Mesothelial cell of epicardium (in vitro differentiated cells): ENCODE results near the gene TSPAN4. TPM values are rescaled to one million over a fixed set of nuclear protein-coding genes. Genes with fewer than 3 reads are reported as not detected.

Source experiments
- DNase-seq, 2 experiments: peaks; one replicate each; pipeline ENCODE4 v3.0.0; 2021; ENCODE audit warnings: low spot score in 2 of 2; ENCODE audit not compliant: unreplicated experiment in 2 of 2
- H3K27ac Mint-ChIP-seq: 2 replicates; pipeline ENCODE4 v1.8.0; 2021; ENCODE audit warnings: mixed read lengths
- H3K27me3 Mint-ChIP-seq: 2 replicates; pipeline ENCODE4 v1.8.0; 2021; ENCODE audit warnings: low read depth, mixed read lengths
- H3K36me3 Mint-ChIP-seq: 2 replicates; pipeline ENCODE4 v1.8.0; 2021; ENCODE audit warnings: mixed read lengths
- H3K4me1 Mint-ChIP-seq: 2 replicates; pipeline ENCODE4 v1.8.0; 2021; ENCODE audit warnings: mixed read lengths
- H3K4me3 Mint-ChIP-seq: 2 replicates; pipeline ENCODE4 v1.8.0; 2021; ENCODE audit warnings: mild to moderate bottlenecking, moderate library complexity, mixed read lengths
- H3K9me3 Mint-ChIP-seq: 2 replicates; pipeline ENCODE4 v1.8.0; 2021; ENCODE audit warnings: mixed read lengths
- CTCF ChIP-seq: fragments of 200-600 bp; sonication (generic); IDR thresholded peaks from one replicate; pipeline ENCODE4 v1.5.0; 2021; ENCODE audit warnings: antibody characterized with exemption; ENCODE audit not compliant: unreplicated experiment
- total RNA-seq: library from RNA; stranded (reverse); gene quantifications from 3 replicates; pipeline ENCODE4 v1.2.1, GENCODE V29; 2021

TSPAN4 gene
- total RNA-seq, 1 donor from 2014 or later = 94.1 TPM

- H3K27me3 Mint-ChIP-seq = no peaks in the 10 kb centered on the region
- no peak for DNase-seq
- H3K36me3 Mint-ChIP-seq = peaks cover 10% of the 10 kb centered on the region
- no peak for TF ChIP-seq CTCF
- H3K9me3 Mint-ChIP-seq = no peaks in the 10 kb centered on the region
- H3K4me1 Mint-ChIP-seq = no peaks in the 10 kb centered on the region
- no peak overlapping the region for H3K4me3 Mint-ChIP-seq
- H3K27ac Mint-ChIP-seq = no peak overlapping the region
Measured at GRCh38 chr11:869399-870126, 26.9 kb downstream of the TSPAN4 start.

- Mint-ChIP-seq H3K4me1 (no peaks in the 10 kb centered on the region), H3K36me3 (peaks cover 11% of the 10 kb centered on the region), H3K27me3 (no peaks in the 10 kb centered on the region), H3K9me3 (no peaks in the 10 kb centered on the region), H3K27ac (no peak overlapping the region), H3K4me3 (no peak overlapping the region)
- no peak for DNase-seq
- TF ChIP-seq CTCF = peak; percentile 17
Measured at GRCh38 chr11:870127-870413, 27.4 kb downstream of the TSPAN4 start.

GRCh38 chr11:870418-870817, 27.8 kb downstream of the TSPAN4 start:
- Mint-ChIP-seq H3K9me3 (no peaks in the 10 kb centered on the region), H3K27me3 (no peaks in the 10 kb centered on the region), H3K27ac (no peak overlapping the region), H3K36me3 (peaks cover 15% of the 10 kb centered on the region), H3K4me1 (no peaks in the 10 kb centered on the region), H3K4me3 (no peak overlapping the region)
- no peak for TF ChIP-seq CTCF
- DNase-seq = no peak

- no peak overlapping the region for H3K4me3 Mint-ChIP-seq
- H3K4me1 Mint-ChIP-seq = no peaks in the 10 kb centered on the region
- no peak for TF ChIP-seq CTCF
- no peaks in the 10 kb centered on the region for H3K9me3 Mint-ChIP-seq
- DNase-seq = no peak
- peaks cover 20% of the 10 kb centered on the region for H3K36me3 Mint-ChIP-seq
- no peaks in the 10 kb centered on the region for H3K27me3 Mint-ChIP-seq
- H3K27ac Mint-ChIP-seq = no peak overlapping the region
Measured at GRCh38 chr11:871472-871871, 28.8 kb downstream of the TSPAN4 start.

GRCh38 chr11:872799-873198, 30.1 kb downstream of the TSPAN4 start:
- Mint-ChIP-seq H3K27ac (no peak overlapping the region), H3K9me3 (no peaks in the 10 kb centered on the region), H3K36me3 (peaks cover 20% of the 10 kb centered on the region), H3K4me3 (no peak overlapping the region), H3K27me3 (no peaks in the 10 kb centered on the region), H3K4me1 (no peaks in the 10 kb centered on the region)
- no peak for DNase-seq
- TF ChIP-seq CTCF = no peak

- Mint-ChIP-seq H3K4me3 (no peak overlapping the region), H3K27me3 (no peaks in the 10 kb centered on the region), H3K9me3 (no peaks in the 10 kb centered on the region), H3K27ac (no peak overlapping the region), H3K36me3 (peaks cover 17% of the 10 kb centered on the region), H3K4me1 (no peaks in the 10 kb centered on the region)
- no peak for DNase-seq
- no peak for TF ChIP-seq CTCF
Measured at GRCh38 chr11:873706-874105, 31.1 kb downstream of the TSPAN4 start.
